Measurements from ENCODE around the gene EFTUD2. TPM values are rescaled to one million over a fixed set of nuclear protein-coding genes. Genes with fewer than 3 reads are reported as not detected.

The EFTUD2 gene
- total and polyA plus RNA-seq, 4 donors: 19.8 to 84.3 (median 33.3) TPM

DNA sequence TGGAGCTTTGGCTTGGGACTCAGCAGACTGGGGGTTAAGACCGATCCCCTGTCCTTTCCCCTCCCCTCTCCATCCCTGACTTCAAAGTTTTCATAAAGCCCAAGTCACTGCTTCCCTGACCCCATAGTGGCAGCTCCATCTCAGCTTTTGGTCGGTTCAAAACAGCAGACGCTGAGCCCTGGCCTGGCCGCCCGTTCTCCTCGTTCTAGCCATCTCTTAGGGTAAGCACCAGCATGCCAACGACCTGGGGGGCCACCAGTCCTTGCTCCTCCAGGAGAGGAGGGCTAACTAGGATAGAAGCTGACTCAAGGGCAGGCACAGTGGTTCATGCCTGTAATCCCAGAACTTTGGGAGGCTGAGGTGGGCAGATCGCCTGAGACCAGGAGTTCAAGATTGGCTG lies 53.0 kb downstream of the EFTUD2 start (continued):
- TF ChIP-seq RXRA (IDR thresholded peaks at IDR 0.05): no peak
- no peak for TF ChIP-seq NR2F2 (IDR thresholded peaks at IDR 0.05)
- no peak for TF ChIP-seq GABPA (IDR thresholded peaks at IDR 0.05 in 1 of 2, conservative IDR thresholded peaks at IDR 0.05 in 1 of 2)
- TF ChIP-seq, protein P1, sequence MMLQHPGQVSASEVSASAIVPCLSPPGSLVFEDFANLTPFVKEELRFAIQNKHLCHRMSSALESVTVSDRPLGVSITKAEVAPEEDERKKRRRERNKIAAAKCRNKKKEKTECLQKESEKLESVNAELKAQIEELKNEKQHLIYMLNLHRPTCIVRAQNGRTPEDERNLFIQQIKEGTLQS (IDR thresholded peaks at IDR 0.05): no peak
- TF ChIP-seq HNF4A (conservative IDR thresholded peaks at IDR 0.05): no peak
- no peak for TF ChIP-seq JUND (IDR thresholded peaks at IDR 0.05)
- TF ChIP-seq, protein P2, sequence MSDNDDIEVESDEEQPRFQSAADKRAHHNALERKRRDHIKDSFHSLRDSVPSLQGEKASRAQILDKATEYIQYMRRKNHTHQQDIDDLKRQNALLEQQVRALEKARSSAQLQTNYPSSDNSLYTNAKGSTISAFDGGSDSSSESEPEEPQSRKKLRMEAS (IDR thresholded peaks at IDR 0.05): no peak
- TF ChIP-seq RAD21 (IDR thresholded peaks at IDR 0.05): no peak
- no peak for TF ChIP-seq EGR1 (IDR thresholded peaks at IDR 0.05; ENCODE audit: low read depth in 2 of 2)
- no peak for TF ChIP-seq SP1 (IDR thresholded peaks at IDR 0.05)
- no peak for TF ChIP-seq FOXA2 (IDR thresholded peaks at IDR 0.05)
- no peak for TF ChIP-seq HNF4G (IDR thresholded peaks at IDR 0.05)

DNA sequence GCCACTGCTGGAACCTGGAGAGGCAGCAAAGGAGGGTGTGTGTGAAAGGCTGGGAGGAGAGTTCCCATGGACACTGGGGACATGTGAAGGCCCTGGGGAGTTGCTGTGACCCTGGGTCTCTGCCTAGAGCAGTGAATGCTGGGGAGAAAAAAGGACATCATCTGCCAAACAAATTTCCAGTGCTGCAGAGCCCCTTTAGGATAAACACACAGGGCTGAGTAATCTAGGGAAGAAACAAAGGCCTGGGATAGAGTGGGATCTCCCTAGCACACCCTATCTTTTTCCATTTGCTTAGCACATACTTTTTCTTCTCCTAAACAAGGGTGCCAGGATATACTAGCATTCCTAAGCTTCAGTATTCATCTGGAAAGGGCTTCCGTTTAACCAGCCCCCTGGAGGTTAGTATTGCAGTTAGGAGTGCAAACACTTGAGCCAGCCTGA lies 54.8 kb downstream of the EFTUD2 start:
- Histone ChIP-seq H3K27ac (ENCODE audit: low read depth in 1 of 2, low read length in 2 of 2) (no peak overlapping the region), H3K4me1 (ENCODE audit: control insufficient read depth in 4 of 4, insufficient read depth in 4 of 4, low read length in 3 of 4) (no peaks in the 10 kb centered on the region), H3K4me3 (ENCODE audit: low read depth in 1 of 3, low read length in 3 of 3) (no peak overlapping the region), H3K36me3 (ENCODE audit: control insufficient read depth in 4 of 4, insufficient read depth in 3 of 4, low read depth in 1 of 4, low read length in 3 of 4) (no peaks in the 10 kb centered on the region), H3K9ac (ENCODE audit: low read depth in 1 of 2, low read length in 2 of 2) (no peak overlapping the region), H3K27me3 (ENCODE audit: control insufficient read depth in 4 of 4, insufficient read depth in 4 of 4, low read length in 3 of 4) (no peaks in the 10 kb centered on the region), H3K9me3 (ENCODE audit: control insufficient read depth in 4 of 4, low read length in 3 of 4) (no peaks in the 10 kb centered on the region)
- TF ChIP-seq, protein P3, sequence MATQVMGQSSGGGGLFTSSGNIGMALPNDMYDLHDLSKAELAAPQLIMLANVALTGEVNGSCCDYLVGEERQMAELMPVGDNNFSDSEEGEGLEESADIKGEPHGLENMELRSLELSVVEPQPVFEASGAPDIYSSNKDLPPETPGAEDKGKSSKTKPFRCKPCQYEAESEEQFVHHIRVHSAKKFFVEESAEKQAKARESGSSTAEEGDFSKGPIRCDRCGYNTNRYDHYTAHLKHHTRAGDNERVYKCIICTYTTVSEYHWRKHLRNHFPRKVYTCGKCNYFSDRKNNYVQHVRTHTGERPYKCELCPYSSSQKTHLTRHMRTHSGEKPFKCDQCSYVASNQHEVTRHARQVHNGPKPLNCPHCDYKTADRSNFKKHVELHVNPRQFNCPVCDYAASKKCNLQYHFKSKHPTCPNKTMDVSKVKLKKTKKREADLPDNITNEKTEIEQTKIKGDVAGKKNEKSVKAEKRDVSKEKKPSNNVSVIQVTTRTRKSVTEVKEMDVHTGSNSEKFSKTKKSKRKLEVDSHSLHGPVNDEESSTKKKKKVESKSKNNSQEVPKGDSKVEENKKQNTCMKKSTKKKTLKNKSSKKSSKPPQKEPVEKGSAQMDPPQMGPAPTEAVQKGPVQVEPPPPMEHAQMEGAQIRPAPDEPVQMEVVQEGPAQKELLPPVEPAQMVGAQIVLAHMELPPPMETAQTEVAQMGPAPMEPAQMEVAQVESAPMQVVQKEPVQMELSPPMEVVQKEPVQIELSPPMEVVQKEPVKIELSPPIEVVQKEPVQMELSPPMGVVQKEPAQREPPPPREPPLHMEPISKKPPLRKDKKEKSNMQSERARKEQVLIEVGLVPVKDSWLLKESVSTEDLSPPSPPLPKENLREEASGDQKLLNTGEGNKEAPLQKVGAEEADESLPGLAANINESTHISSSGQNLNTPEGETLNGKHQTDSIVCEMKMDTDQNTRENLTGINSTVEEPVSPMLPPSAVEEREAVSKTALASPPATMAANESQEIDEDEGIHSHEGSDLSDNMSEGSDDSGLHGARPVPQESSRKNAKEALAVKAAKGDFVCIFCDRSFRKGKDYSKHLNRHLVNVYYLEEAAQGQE (IDR thresholded peaks at IDR 0.05): no peak
- TF ChIP-seq JUND (IDR thresholded peaks at IDR 0.05): no peak
- TF ChIP-seq EGR1 (IDR thresholded peaks at IDR 0.05; ENCODE audit: low read depth in 2 of 2): no peak
- no peak for TF ChIP-seq FOXA2 (IDR thresholded peaks at IDR 0.05)
- TF ChIP-seq, protein P2 (IDR thresholded peaks at IDR 0.05): no peak
- TF ChIP-seq SP1 (IDR thresholded peaks at IDR 0.05): no peak
- peak; percentile 17 for TF ChIP-seq NR2F2 (IDR thresholded peaks at IDR 0.05)
- TF ChIP-seq RAD21 (IDR thresholded peaks at IDR 0.05): no peak
- WGBS: 63% methylated on average over 1 of the region's 1 CpG
- no peak for DNase-seq (ENCODE audit: low spot score)

DNA sequence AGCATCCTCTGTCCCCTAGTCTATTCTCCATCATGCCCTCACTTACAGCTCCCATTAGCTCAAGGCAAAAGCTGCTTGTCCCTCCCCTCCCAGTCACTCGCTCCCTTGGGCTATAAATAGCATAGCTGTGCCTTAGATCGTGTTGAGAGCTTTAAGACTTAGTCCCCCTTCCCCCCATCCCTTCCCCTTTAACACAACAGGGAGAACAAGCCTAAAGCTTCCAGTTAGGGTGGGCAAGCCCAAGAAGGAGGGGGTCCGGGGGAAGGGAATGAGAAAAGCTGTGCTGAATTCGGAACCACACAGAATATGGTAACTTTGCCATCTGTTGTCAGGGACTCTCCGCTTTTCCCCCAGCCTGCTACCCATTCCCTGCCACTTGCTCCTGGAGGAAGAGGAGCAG lies 56.5 kb downstream of the EFTUD2 start:
- WGBS: 58% methylated on average over 5 of the region's 5 CpGs
- no peak for DNase-seq (ENCODE audit: low spot score)
- TF ChIP-seq, protein P1 (IDR thresholded peaks at IDR 0.05): no peak
- TF ChIP-seq EGR1 (IDR thresholded peaks at IDR 0.05; ENCODE audit: low read depth in 2 of 2): no peak
- TF ChIP-seq, protein P3 (IDR thresholded peaks at IDR 0.05): no peak
- Histone ChIP-seq H3K9ac (ENCODE audit: low read depth in 1 of 2, low read length in 2 of 2) (no peak overlapping the region), H3K4me3 (ENCODE audit: low read depth in 1 of 3, low read length in 3 of 3) (no peak overlapping the region), H3K36me3 (ENCODE audit: control insufficient read depth in 4 of 4, insufficient read depth in 3 of 4, low read depth in 1 of 4, low read length in 3 of 4) (no peaks in the 10 kb centered on the region), H3K27ac (ENCODE audit: low read depth in 1 of 2, low read length in 2 of 2) (no peak overlapping the region), H3K27me3 (ENCODE audit: control insufficient read depth in 4 of 4, insufficient read depth in 4 of 4, low read length in 3 of 4) (no peaks in the 10 kb centered on the region), H3K9me3 (ENCODE audit: control insufficient read depth in 4 of 4, low read length in 3 of 4) (no peaks in the 10 kb centered on the region), H3K4me1 (ENCODE audit: control insufficient read depth in 4 of 4, insufficient read depth in 4 of 4, low read length in 3 of 4) (no peaks in the 10 kb centered on the region)

Measured in liver (tissue), 9 donors.